Airway epithelial cell (primary cell): ENCODE data around the gene DPPA4. TPM values are rescaled to one million over a fixed set of nuclear protein-coding genes. Genes with fewer than 3 reads are reported as not detected.

Experiments used
- total RNA-seq: library from RNA; depleted of rRNA; stranded (reverse); fragments of >200 nt; gene quantifications from 2 replicates; pipeline ENCODE4 v1.2.3, GENCODE V29; 2015

DPPA4 gene
- not detected in 2 replicates for total RNA-seq

GRCh38 chr3:109337393-109337792 is at the start of gene DPPA4:
DPPA4 (minus strand) TSS chr3:109337546; CDS start chr3:109337517, 29 bp downstream.

GRCh38 chr3:109316162-109316730 is 21.1 kb downstream of the DPPA4 start, which contains the start of gene DPPA2:
DPPA2 (minus strand) TSS chr3:109316517; CDS start chr3:109314542, 1,975 bp downstream.

Other genes with a start within 250 kb of the DPPA4 start
- not detected in 2 replicates for gene MORC1, start 219.4 kb downstream of the DPPA4 start, total RNA-seq
- gene C3orf85, start 200.8 kb downstream of the DPPA4 start, total RNA-seq = not detected in 2 replicates
- gene DPPA2, start 21.0 kb downstream of the DPPA4 start, total RNA-seq = not detected in 2 replicates